Subcutaneous adipose tissue (tissue), 4 donors: ENCODE results near the gene HS1BP3. TPM values are rescaled to one million over a fixed set of nuclear protein-coding genes. Genes with fewer than 3 reads are reported as not detected.

Experiments
- total RNA-seq, 4 donors: library from RNA; depleted of rRNA; stranded (reverse); fragments of >200 nt; gene quantifications; one replicate each; pipeline ENCODE4 v1.1.0, GENCODE V29; 2016
- TF ChIP-seq, protein P1 (sequence below): fragments of 450-650 bp; IDR thresholded peaks from one replicate; pipeline ENCODE4 v1.5.1; 2016; ENCODE audit warnings: low read depth, mild to moderate bottlenecking, control low read depth, antibody characterized with exemption, moderate library complexity

Gene HS1BP3
- total RNA-seq, 4 donors from 2014 or later, result 12.6 to 37.6 (median 34.7) TPM

- TF ChIP-seq, protein P1, sequence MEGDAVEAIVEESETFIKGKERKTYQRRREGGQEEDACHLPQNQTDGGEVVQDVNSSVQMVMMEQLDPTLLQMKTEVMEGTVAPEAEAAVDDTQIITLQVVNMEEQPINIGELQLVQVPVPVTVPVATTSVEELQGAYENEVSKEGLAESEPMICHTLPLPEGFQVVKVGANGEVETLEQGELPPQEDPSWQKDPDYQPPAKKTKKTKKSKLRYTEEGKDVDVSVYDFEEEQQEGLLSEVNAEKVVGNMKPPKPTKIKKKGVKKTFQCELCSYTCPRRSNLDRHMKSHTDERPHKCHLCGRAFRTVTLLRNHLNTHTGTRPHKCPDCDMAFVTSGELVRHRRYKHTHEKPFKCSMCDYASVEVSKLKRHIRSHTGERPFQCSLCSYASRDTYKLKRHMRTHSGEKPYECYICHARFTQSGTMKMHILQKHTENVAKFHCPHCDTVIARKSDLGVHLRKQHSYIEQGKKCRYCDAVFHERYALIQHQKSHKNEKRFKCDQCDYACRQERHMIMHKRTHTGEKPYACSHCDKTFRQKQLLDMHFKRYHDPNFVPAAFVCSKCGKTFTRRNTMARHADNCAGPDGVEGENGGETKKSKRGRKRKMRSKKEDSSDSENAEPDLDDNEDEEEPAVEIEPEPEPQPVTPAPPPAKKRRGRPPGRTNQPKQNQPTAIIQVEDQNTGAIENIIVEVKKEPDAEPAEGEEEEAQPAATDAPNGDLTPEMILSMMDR, result no peak
These were observed 13.8 kb downstream of the HS1BP3 start for GRCh38 chr2:20637147-20637546.

GRCh38 chr2:20635675-20636584, 15.0 kb downstream of the HS1BP3 start:
- TF ChIP-seq, protein P1, result no peak

DNA sequence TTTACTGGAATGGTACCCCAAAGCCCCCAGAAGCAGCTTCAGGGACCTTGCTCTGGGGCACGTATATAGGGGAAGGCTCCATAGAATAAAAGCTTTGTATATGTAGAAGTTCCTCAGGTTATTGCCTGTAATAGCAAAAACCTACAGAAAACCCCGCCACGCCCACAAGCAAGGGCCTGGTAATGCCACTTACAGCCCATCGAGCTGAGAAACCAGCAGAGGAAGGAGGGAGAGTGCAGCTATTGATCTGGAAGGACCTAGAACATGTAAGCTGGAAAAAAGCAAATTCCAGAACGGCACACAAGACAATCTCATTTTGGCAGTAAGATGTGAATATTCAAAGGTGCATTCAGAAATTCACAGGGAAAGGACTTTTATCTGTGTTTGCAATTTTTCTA, 15.8 kb downstream of the HS1BP3 start:
- TF ChIP-seq, protein P1, result no peak

GRCh38 chr2:20634507-20635112, 16.3 kb downstream of the HS1BP3 start:
- TF ChIP-seq, protein P1, result no peak

DNA sequence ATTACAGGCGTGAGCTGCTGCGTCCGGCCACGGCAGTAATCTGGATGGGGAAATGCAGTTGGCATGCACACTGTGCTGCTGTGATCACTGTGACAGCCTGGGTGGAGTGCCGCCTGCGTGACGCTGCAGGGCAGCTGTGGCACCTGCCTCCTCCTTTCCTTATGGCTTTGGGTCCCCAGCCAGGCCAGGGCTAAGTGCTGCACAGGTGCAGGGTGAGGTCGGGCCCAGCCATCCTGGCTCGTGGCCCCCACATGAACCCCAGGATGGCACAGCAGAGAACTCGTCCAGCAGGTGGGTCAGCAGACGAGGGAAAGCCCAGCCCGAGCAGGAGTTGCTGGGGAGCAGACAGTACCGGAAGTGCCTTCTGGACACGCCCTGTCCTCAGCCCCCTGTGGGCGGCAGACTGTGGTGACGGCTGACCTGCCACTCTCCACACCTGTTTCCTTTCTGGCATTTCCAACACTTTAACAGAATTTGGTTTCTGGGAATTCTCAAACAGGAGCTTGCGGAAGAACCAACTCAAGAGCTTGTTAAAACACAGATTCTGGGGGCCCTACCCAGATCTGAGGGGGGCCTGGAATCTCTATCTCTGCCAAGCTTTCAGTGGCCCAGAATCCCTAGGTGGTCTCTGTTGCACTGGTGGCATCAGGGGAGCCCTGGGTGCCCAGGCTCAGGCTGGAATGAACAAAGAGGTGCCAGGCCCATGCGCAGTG, 16.9 kb downstream of the HS1BP3 start:
- TF ChIP-seq, protein P1, result no peak

DNA sequence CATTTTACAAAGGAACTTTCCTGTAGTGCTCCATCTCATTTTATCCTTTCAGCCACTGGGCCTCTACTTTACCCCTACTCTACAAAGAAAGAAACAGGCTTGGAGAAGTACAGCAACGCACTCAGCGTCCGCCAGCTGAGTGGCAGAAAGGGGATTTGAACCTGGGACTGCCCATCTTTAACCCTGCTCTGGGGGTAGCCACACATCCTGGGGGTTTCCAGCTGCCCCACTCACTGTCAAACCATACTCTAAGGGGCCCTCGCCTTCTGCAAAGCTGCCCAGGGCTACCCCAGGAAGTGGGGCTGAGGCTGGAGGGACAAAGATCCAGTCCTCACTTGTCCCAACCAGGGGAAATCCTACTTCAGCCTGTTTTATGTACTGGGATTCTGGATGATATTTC, 17.9 kb downstream of the HS1BP3 start:
- TF ChIP-seq, protein P1, result no peak

- TF ChIP-seq, protein P1, result no peak
These were observed 18.4 kb downstream of the HS1BP3 start for GRCh38 chr2:20632446-20632990.
